K562 (cell line): ENCODE results near the gene SEC22C. TPM values are rescaled to one million over a fixed set of nuclear protein-coding genes. Genes with fewer than 3 reads are reported as not detected.

Source experiments
- CREB3L1 ChIP-seq: fragments of 450-650 bp; IDR thresholded peaks from 2 replicates; pipeline ENCODE4 v1.6.1; 2014; ENCODE audit warnings: low read depth, mild to moderate bottlenecking, moderate library complexity, borderline replicate concordance
- DMBX1 ChIP-seq: fragments of 250-450 bp; sonication (Bioruptor Pico); IDR thresholded peaks from 2 replicates; pipeline ENCODE4 v1.8.0; 2022; ENCODE audit warnings: inconsistent platforms, mild to moderate bottlenecking, moderate library complexity, borderline replicate concordance
- ESRRA ChIP-seq: fragments of 450-650 bp; IDR thresholded peaks from 2 replicates; pipeline ENCODE4 v1.6.1; 2014; ENCODE audit warnings: low read depth, mild to moderate bottlenecking, moderate library complexity, borderline replicate concordance
- FOS ChIP-seq: IDR thresholded peaks from 3 replicates; pipeline ENCODE4 v1.6.1; 2011; ENCODE audit not compliant: insufficient read length; ENCODE audit errors: extremely low read depth
- HNRNPL ChIP-seq: fragments of 200-400 bp; formaldehyde crosslinking; IDR thresholded peaks from 2 replicates; pipeline ENCODE4 v1.6.1; 2017; ENCODE audit warnings: low read depth, mild to moderate bottlenecking, low read length
- L3MBTL2 ChIP-seq: fragments of 450-650 bp; IDR thresholded peaks from 2 replicates; pipeline ENCODE4 v1.6.1; 2016; ENCODE audit warnings: mild to moderate bottlenecking, moderate library complexity
- MAFK ChIP-seq: IDR thresholded peaks from 2 replicates; pipeline ENCODE4 v1.6.1; 2011; ENCODE audit warnings: low read length, improper control_type of control experiment
- RFX1 ChIP-seq: fragments of 450-650 bp; IDR thresholded peaks from 2 replicates; pipeline ENCODE4 v1.6.1; 2016; ENCODE audit warnings: mild to moderate bottlenecking, moderate library complexity
- SMC3 ChIP-seq: conservative IDR thresholded peaks from 2 replicates; pipeline ENCODE4 v1.6.1; 2011; ENCODE audit warnings: low read depth, low read length, improper control_type of control experiment; ENCODE audit not compliant: insufficient read depth
- THAP12 ChIP-seq: fragments of 250-450 bp; sonication (Bioruptor Pico); IDR thresholded peaks from 2 replicates; pipeline ENCODE4 v1.9.0; 2021; ENCODE audit warnings: mild to moderate bottlenecking, inconsistent platforms
- ZNF589 ChIP-seq: fragments of 200-800 bp; sonication (Bioruptor generic); IDR thresholded peaks from 2 replicates; pipeline ENCODE4 v1.6.1; 2016; ENCODE audit warnings: low read depth, missing genetic modification characterization, missing compliant biosample characterization
- ZNF699 ChIP-seq: fragments of 250-450 bp; sonication (Bioruptor Pico); IDR thresholded peaks from 2 replicates; pipeline ENCODE4 v1.8.0; 2021; ENCODE audit warnings: mild to moderate bottlenecking, moderate library complexity; ENCODE audit not compliant: insufficient replicate concordance
- polyA plus RNA-seq, 8 experiments: library from polyadenylated mRNA; depleted of rRNA in 4 of 8; stranded (reverse) in 5 of 8; unstranded in 3 of 8; fragments of >200 nt; fragmentation: Nextera tagmentation in 2 of 8; fragmentation: Illumina TruSeq in 1 of 8; extraction: Ambion mirVana in 2 of 8; extraction: Trizol in 1 of 8; gene quantifications; 2 replicates each; pipeline versions ENCODE4 v1.2.1 to v1.2.3, GENCODE V29; 2011 to 2014; ENCODE audit warnings: inconsistent platforms in 1 of 8, missing spikeins in 1 of 8
- total RNA-seq, 7 experiments: library from RNA; depleted of rRNA in 6 of 7; stranded (reverse); fragments of >200 nt in 6 of 7; fragmentation: Illumina TruSeq in 2 of 7; extraction: Trizol in 2 of 7; gene quantifications; 2 replicates each; pipeline versions ENCODE4 v1.2.1 to v1.2.3, GENCODE V29; 2011 to 2021; ENCODE audit warnings: low replicate concordance in 1 of 7
- TF ChIP-seq, protein P1 (sequence below), 3 experiments: fragments of 200-800 bp in 1 of 3; fragments of 250-450 bp in 1 of 3; fragments of 450-650 bp in 1 of 3; sonication (Bioruptor Pico) in 1 of 3; sonication (Bioruptor generic) in 1 of 3; formaldehyde crosslinking in 1 of 3; IDR thresholded peaks; 2 replicates each; pipeline versions ENCODE4 v1.6.1 to v1.8.0; 2016 to 2022; ENCODE audit warnings: mild to moderate bottlenecking in 2 of 3, missing genetic modification characterization in 2 of 3, missing compliant biosample characterization in 1 of 3, moderate library complexity in 1 of 3
- TF ChIP-seq, protein P2 (sequence below): fragments of 250-450 bp; sonication (Bioruptor Pico); IDR thresholded peaks from 2 replicates; pipeline ENCODE4 v1.8.0; 2022; ENCODE audit warnings: inconsistent platforms
- TF ChIP-seq, protein P3 (sequence below): fragments of 200-800 bp; sonication (Bioruptor generic); IDR thresholded peaks from 2 replicates; pipeline ENCODE4 v1.6.1; 2017; ENCODE audit warnings: missing genetic modification characterization, missing compliant biosample characterization

Gene SEC22C
- total and polyA plus RNA-seq, 9 of the 15 experiments (the other 6 are each of a cell fraction or from before 2014, with no cell fraction given) = 35.6 to 68.4 (median 50.7) TPM

DNA sequence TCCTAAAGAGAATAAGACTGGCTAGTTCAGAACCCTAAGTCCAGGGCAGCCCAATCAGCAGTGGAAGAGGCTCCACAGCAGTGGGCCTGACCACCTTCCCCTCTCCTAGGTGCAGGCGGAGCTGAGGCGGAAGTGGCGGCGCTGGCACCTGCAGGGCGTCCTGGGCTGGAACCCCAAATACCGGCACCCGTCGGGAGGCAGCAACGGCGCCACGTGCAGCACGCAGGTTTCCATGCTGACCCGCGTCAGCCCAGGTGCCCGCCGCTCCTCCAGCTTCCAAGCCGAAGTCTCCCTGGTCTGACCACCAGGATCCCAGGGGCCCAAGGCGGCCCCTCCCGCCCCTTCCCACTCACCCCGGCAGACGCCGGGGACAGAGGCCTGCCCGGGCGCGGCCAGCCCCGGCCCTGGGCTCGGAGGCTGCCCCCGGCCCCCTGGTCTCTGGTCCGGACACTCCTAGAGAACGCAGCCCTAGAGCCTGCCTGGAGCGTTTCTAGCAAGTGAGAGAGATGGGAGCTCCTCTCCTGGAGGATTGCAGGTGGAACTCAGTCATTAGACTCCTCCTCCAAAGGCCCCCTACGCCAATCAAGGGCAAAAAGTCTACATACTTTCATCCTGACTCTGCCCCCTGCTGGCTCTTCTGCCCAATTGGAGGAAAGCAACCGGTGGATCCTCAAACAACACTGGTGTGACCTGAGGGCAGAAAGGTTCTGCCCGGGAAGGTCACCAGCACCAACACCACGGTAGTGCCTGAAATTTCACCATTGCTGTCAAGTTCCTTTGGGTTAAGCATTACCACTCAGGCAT is 45.6 kb downstream of the SEC22C start (continued):
- TF ChIP-seq, protein P1, sequence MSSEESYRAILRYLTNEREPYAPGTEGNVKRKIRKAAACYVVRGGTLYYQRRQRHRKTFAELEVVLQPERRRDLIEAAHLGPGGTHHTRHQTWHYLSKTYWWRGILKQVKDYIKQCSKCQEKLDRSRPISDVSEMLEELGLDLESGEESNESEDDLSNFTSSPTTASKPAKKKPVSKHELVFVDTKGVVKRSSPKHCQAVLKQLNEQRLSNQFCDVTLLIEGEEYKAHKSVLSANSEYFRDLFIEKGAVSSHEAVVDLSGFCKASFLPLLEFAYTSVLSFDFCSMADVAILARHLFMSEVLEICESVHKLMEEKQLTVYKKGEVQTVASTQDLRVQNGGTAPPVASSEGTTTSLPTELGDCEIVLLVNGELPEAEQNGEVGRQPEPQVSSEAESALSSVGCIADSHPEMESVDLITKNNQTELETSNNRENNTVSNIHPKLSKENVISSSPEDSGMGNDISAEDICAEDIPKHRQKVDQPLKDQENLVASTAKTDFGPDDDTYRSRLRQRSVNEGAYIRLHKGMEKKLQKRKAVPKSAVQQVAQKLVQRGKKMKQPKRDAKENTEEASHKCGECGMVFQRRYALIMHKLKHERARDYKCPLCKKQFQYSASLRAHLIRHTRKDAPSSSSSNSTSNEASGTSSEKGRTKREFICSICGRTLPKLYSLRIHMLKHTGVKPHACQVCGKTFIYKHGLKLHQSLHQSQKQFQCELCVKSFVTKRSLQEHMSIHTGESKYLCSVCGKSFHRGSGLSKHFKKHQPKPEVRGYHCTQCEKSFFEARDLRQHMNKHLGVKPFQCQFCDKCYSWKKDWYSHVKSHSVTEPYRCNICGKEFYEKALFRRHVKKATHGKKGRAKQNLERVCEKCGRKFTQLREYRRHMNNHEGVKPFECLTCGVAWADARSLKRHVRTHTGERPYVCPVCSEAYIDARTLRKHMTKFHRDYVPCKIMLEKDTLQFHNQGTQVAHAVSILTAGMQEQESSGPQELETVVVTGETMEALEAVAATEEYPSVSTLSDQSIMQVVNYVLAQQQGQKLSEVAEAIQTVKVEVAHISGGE (CRISPR knock-in tag; IDR thresholded peaks at IDR 0.05) = no peak
- TF ChIP-seq, protein P2, sequence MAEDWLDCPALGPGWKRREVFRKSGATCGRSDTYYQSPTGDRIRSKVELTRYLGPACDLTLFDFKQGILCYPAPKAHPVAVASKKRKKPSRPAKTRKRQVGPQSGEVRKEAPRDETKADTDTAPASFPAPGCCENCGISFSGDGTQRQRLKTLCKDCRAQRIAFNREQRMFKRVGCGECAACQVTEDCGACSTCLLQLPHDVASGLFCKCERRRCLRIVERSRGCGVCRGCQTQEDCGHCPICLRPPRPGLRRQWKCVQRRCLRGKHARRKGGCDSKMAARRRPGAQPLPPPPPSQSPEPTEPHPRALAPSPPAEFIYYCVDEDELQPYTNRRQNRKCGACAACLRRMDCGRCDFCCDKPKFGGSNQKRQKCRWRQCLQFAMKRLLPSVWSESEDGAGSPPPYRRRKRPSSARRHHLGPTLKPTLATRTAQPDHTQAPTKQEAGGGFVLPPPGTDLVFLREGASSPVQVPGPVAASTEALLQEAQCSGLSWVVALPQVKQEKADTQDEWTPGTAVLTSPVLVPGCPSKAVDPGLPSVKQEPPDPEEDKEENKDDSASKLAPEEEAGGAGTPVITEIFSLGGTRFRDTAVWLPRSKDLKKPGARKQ (CRISPR knock-in tag) = no peak
- TF ChIP-seq CREB3L1 (no peak), ZNF699 (CRISPR knock-in tag) (no peak), HNRNPL (no peak), SMC3 (peak; percentile 63), DMBX1 (CRISPR knock-in tag) (no peak), ZNF589 (CRISPR knock-in tag) (no peak), FOS (no peak), RFX1 (no peak), ESRRA (peak; percentile 65; the same call in 1 of the 2 replicates), MAFK (0 out of 2 replicates have a peak, but pooled peaks have one; percentile 5), THAP12 (CRISPR knock-in tag) (no peak), L3MBTL2 (0 out of 2 replicates have a peak, but pooled peaks have one; percentile 19)
- TF ChIP-seq, protein P3, sequence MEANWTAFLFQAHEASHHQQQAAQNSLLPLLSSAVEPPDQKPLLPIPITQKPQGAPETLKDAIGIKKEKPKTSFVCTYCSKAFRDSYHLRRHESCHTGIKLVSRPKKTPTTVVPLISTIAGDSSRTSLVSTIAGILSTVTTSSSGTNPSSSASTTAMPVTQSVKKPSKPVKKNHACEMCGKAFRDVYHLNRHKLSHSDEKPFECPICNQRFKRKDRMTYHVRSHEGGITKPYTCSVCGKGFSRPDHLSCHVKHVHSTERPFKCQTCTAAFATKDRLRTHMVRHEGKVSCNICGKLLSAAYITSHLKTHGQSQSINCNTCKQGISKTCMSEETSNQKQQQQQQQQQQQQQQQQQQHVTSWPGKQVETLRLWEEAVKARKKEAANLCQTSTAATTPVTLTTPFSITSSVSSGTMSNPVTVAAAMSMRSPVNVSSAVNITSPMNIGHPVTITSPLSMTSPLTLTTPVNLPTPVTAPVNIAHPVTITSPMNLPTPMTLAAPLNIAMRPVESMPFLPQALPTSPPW (CRISPR knock-in tag) = no peak
